A375 (cell line): ENCODE measurements around the gene KCTD7. TPM values are rescaled to one million over a fixed set of nuclear protein-coding genes. Genes with fewer than 3 reads are reported as not detected.

Source experiments
- total RNA-seq: library from RNA; depleted of rRNA; stranded (reverse); fragments of >200 nt; shearing (Covaris generic); gene quantifications from 2 replicates; pipeline ENCODE4 v1.2.3, GENCODE V29; 2014; rRNA removed

The KCTD7 gene
- 5.1 and 8.6 TPM in 2 replicates for total RNA-seq

GRCh38 chr7:66628361-66629221 is at the start of gene KCTD7:
Gene KCTD7 (plus strand): TSS chr7:66628881. CDS start chr7:66629065, 184 bp downstream.

Other genes with a start within 250 kb of the KCTD7 start
- gene RABGEF1, start 111.9 kb downstream of the KCTD7 start, total RNA-seq: 20.5 and 22.5 TPM in 2 replicates